GM13977 (cell line): ENCODE data around the gene SPG21.

Source experiments
- DNase-seq: peaks from one replicate; pipeline ENCODE4 v3.0.0; 2012; ENCODE audit warnings: low spot score
- CTCF ChIP-seq: IDR thresholded peaks from 2 replicates; pipeline ENCODE4 v1.5.1; 2012; ENCODE audit warnings: mild to moderate bottlenecking, control low read depth; ENCODE audit not compliant: insufficient read depth; ENCODE audit errors: extremely low read depth, missing control alignments
- in situ Hi-C: fragments of 300-500 bp; cut with MboI; formaldehyde crosslinking; loops from one replicate; pipeline ENCODE4 v1.12.0; 2022; ENCODE audit warnings: low sequenced_read_pairs, low pct_unique_long_range_greater_than_20kb, mixed read lengths, inconsistent platforms; ENCODE audit not compliant: unreplicated experiment

SPG21 gene

GRCh38 chr15:64997066-64997465 lies 7.4 kb upstream of the SPG21 start:
- DNase-seq = no peak
- no peak for TF ChIP-seq CTCF
- in situ Hi-C loops = no loop called here

GRCh38 chr15:64993290-64993689 lies 3.6 kb upstream of the SPG21 start:
- no peak for DNase-seq
- no peak for TF ChIP-seq CTCF

GRCh38 chr15:64991536-64992135 lies 1.9 kb upstream of the SPG21 start:
- no peak for DNase-seq
- in situ Hi-C loops = no loop called here

More at GRCh38 chr15:64993290-64993689, 3.6 kb upstream of the SPG21 start:
- in situ Hi-C loops = no loop called here

GRCh38 chr15:64990168-64990470 lies 405 bp upstream of the SPG21 start:
- no peak for TF ChIP-seq CTCF
- in situ Hi-C loops = no loop called here
- DNase-seq = no peak

More at GRCh38 chr15:64991536-64992135, 1.9 kb upstream of the SPG21 start:
- TF ChIP-seq CTCF = no peak

- in situ Hi-C loops = no loop called here
- DNase-seq = no peak
- TF ChIP-seq CTCF = no peak
Measured at GRCh38 chr15:64987136-64987535, 2.6 kb downstream of the SPG21 start.

GRCh38 chr15:64985366-64986033 lies 4.2 kb downstream of the SPG21 start:
- TF ChIP-seq CTCF = no peak
- in situ Hi-C loops = no loop called here
- no peak for DNase-seq

GRCh38 chr15:64982472-64982871 lies 7.2 kb downstream of the SPG21 start:
- no peak for DNase-seq
- TF ChIP-seq CTCF = no peak
- in situ Hi-C loops = no loop called here
